BLaER1 treated with 17β-estradiol and CSF1 and Interleukin-3, amounts not matched to agents 10 nM and 100 nM (cell line): ENCODE measurements around the gene PIM2.

Source experiments
- H3K27ac ChIP-seq, 11 experiments: shearing (Covaris generic); formaldehyde crosslinking; 2 replicates each; pipeline ENCODE4 v1.8.1; 2022
- H3K27me3 ChIP-seq, 11 experiments: shearing (Covaris generic); formaldehyde crosslinking; 2 replicates each; pipeline ENCODE4 v1.8.1; 2022
- H3K36me3 ChIP-seq, 11 experiments: shearing (Covaris generic); formaldehyde crosslinking; 2 replicates each; pipeline ENCODE4 v1.8.1; 2022
- H3K4me1 ChIP-seq, 10 experiments: shearing (Covaris generic); formaldehyde crosslinking; 2 replicates each; pipeline ENCODE4 v1.8.1; 2022
- H3K4me2 ChIP-seq, 11 experiments: shearing (Covaris generic); formaldehyde crosslinking; 2 replicates each; pipeline ENCODE4 v1.8.1; 2022
- H3K4me3 ChIP-seq, 10 experiments: shearing (Covaris generic); formaldehyde crosslinking; 2 replicates each; pipeline ENCODE4 v1.8.1; 2022
- H3K9ac ChIP-seq, 11 experiments: shearing (Covaris generic); formaldehyde crosslinking; 2 replicates each; pipeline ENCODE4 v1.8.1; 2022
- H3K9me3 ChIP-seq, 11 experiments: shearing (Covaris generic); formaldehyde crosslinking; replicated peaks in 1 of 11; 2 replicates each; pipeline ENCODE4 v1.8.1; 2022
- H4K20me1 ChIP-seq, 11 experiments: shearing (Covaris generic); formaldehyde crosslinking; 2 replicates each; pipeline ENCODE4 v1.8.1; 2022
- Cebpa-rat ChIP-seq, 11 experiments: shearing (Covaris generic); IDR thresholded peaks; 2 replicates each; pipeline ENCODE4 v1.8.1; 2022

PIM2 gene

GRCh38 chrX:48902135-48902534 lies 16.7 kb downstream of the PIM2 start:
- TF ChIP-seq Cebpa-rat (IDR thresholded peaks at IDR 0.05), result no peak
- no peak overlapping the region for H3K4me2 ChIP-seq
- peaks cover 9 to 21% (median 14%) of the 10 kb centered on the region in 10 experiments; a peak in 19 of 20 replicates for H3K4me1 ChIP-seq
- H3K27ac ChIP-seq, result no peak overlapping the region
- H3K9ac ChIP-seq, result no peak overlapping the region
- peaks cover 0 to 13% (median 3%) of the 10 kb centered on the region in 11 experiments; a peak in 7 of 22 replicates for H3K9me3 ChIP-seq
- no peak overlapping the region for H3K4me3 ChIP-seq
- peaks cover 31 to 78% (median 51%) of the 10 kb centered on the region in 11 experiments for H3K36me3 ChIP-seq
- peaks cover 0 to 77% (median 46%) of the 10 kb centered on the region in 11 experiments; a peak in 15 of 22 replicates for H4K20me1 ChIP-seq
- peaks cover 0 to 49% (median 16%) of the 10 kb centered on the region in 11 experiments; a peak in 12 of 22 replicates for H3K27me3 ChIP-seq

- H3K4me3 ChIP-seq, result no peak overlapping the region
- H4K20me1 ChIP-seq, result peaks cover 0 to 76% (median 42%) of the 10 kb centered on the region in 11 experiments; a peak in 16 of 22 replicates
- peaks cover 31 to 71% (median 47%) of the 10 kb centered on the region in 11 experiments for H3K36me3 ChIP-seq
- no peak overlapping the region for H3K4me2 ChIP-seq
- peaks cover 0 to 46% (median 12%) of the 10 kb centered on the region in 11 experiments; a peak in 12 of 22 replicates for H3K27me3 ChIP-seq
- H3K9ac ChIP-seq, result no peak overlapping the region
- H3K9me3 ChIP-seq, result peaks cover 0 to 15% (median 3%) of the 10 kb centered on the region in 11 experiments; a peak in 7 of 22 replicates
- TF ChIP-seq Cebpa-rat (IDR thresholded peaks at IDR 0.05), result no peak
- H3K4me1 ChIP-seq, result peaks cover 16 to 23% (median 20%) of the 10 kb centered on the region in 10 experiments
- no peak overlapping the region for H3K27ac ChIP-seq
These were observed 17.8 kb downstream of the PIM2 start for GRCh38 chrX:48901069-48901468.

- Histone ChIP-seq H3K27ac (peak overlapping the region in 3 of 11 experiments; percentile 87 to 93 (median 89); a peak in 2 of 22 replicates), H3K9me3 (peaks cover 0 to 15% (median 3%) of the 10 kb centered on the region in 11 experiments; a peak in 7 of 22 replicates), H3K9ac (peak overlapping the region; percentile 10 to 94 (median 89); a peak in 14 of 22 replicates), H3K27me3 (peaks cover 0 to 38% (median 21%) of the 10 kb centered on the region in 11 experiments; a peak in 11 of 22 replicates), H4K20me1 (peaks cover 0 to 61% (median 38%) of the 10 kb centered on the region in 11 experiments; a peak in 16 of 22 replicates), H3K4me2 (peak overlapping the region; percentile 70 to 87 (median 81)), H3K4me3 (peak overlapping the region; percentile 67 to 84 (median 73); a peak in 17 of 20 replicates), H3K36me3 (peaks cover 27 to 59% (median 39%) of the 10 kb centered on the region in 11 experiments), H3K4me1 (peaks cover 18 to 26% (median 23%) of the 10 kb centered on the region in 10 experiments)
- no peak for TF ChIP-seq Cebpa-rat (IDR thresholded peaks at IDR 0.05)
These were observed 19.8 kb downstream of the PIM2 start for GRCh38 chrX:48899078-48899410.

GRCh38 chrX:48897625-48898306 lies 21.1 kb downstream of the PIM2 start, which contains the start of the genes PQBP1 and TIMM17B:
Gene PQBP1, plus strand, starts transcription at chrX:48897930. Its CDS starts 580 bp downstream, at chrX:48898510.
Gene TIMM17B, minus strand, starts transcription at chrX:48897768. Its CDS starts 19 bp downstream, at chrX:48897749.
- H3K27ac ChIP-seq, result peak within 1 kb of the TSS; percentile 84 to 94 (median 90)
- H3K27me3 ChIP-seq, result peaks cover 0 to 44% (median 23%) of the 10 kb centered on the region in 11 experiments; a peak in 13 of 22 replicates
- peaks cover 0 to 15% (median 3%) of the 10 kb centered on the region in 11 experiments; a peak in 7 of 22 replicates for H3K9me3 ChIP-seq
- peak within 1 kb of the TSS; percentile 87 to 94 (median 89) for H3K9ac ChIP-seq
- TF ChIP-seq Cebpa-rat (IDR thresholded peaks at IDR 0.05), result no peak
- peaks cover 0 to 58% (median 33%) of the 10 kb centered on the region in 11 experiments; a peak in 16 of 22 replicates for H4K20me1 ChIP-seq
- peak within 1 kb of the TSS; percentile 75 to 87 (median 81) for H3K4me2 ChIP-seq
- peaks cover 20 to 31% (median 24%) of the 10 kb centered on the region in 10 experiments for H3K4me1 ChIP-seq
- peaks cover 18 to 58% (median 37%) of the 10 kb centered on the region in 11 experiments; a peak in 21 of 22 replicates for H3K36me3 ChIP-seq
- peak within 1 kb of the TSS; percentile 67 to 84 (median 73) for H3K4me3 ChIP-seq

- H3K4me3 ChIP-seq, result peak overlapping the region; percentile 67 to 84 (median 73)
- peaks cover 23 to 37% (median 30%) of the 10 kb centered on the region in 10 experiments for H3K4me1 ChIP-seq
- peaks cover 0 to 38% (median 23%) of the 10 kb centered on the region in 11 experiments; a peak in 13 of 22 replicates for H3K27me3 ChIP-seq
- TF ChIP-seq Cebpa-rat (IDR thresholded peaks at IDR 0.05), result no peak
- H3K9ac ChIP-seq, result peak overlapping the region; percentile 87 to 94 (median 89)
- peaks cover 12 to 52% (median 31%) of the 10 kb centered on the region in 11 experiments; a peak in 21 of 22 replicates for H3K36me3 ChIP-seq
- H4K20me1 ChIP-seq, result peaks cover 0 to 52% (median 32%) of the 10 kb centered on the region in 11 experiments; a peak in 14 of 22 replicates
- peak overlapping the region; percentile 68 to 84 (median 77) for H3K4me2 ChIP-seq
- peak overlapping the region; percentile 84 to 94 (median 90) for H3K27ac ChIP-seq
- H3K9me3 ChIP-seq, result peaks cover 0 to 15% (median 3%) of the 10 kb centered on the region in 11 experiments; a peak in 7 of 22 replicates
These were observed 21.6 kb downstream of the PIM2 start for GRCh38 chrX:48897157-48897624.

GRCh38 chrX:48896611-48897011 lies 22.2 kb downstream of the PIM2 start:
- peaks cover 0 to 32% (median 18%) of the 10 kb centered on the region in 11 experiments; a peak in 13 of 22 replicates for H3K27me3 ChIP-seq
- peak overlapping the region; percentile 87 to 94 (median 89) for H3K9ac ChIP-seq
- peak overlapping the region; percentile 67 to 84 (median 73) for H3K4me3 ChIP-seq
- peaks cover 0 to 46% (median 28%) of the 10 kb centered on the region in 11 experiments; a peak in 13 of 22 replicates for H4K20me1 ChIP-seq
- H3K9me3 ChIP-seq, result peaks cover 0 to 20% (median 3%) of the 10 kb centered on the region in 11 experiments; a peak in 7 of 22 replicates
- H3K4me2 ChIP-seq, result peak overlapping the region; percentile 68 to 84 (median 77)
- H3K36me3 ChIP-seq, result peaks cover 7 to 46% (median 26%) of the 10 kb centered on the region in 11 experiments; a peak in 19 of 22 replicates
- peaks cover 27 to 39% (median 33%) of the 10 kb centered on the region in 10 experiments for H3K4me1 ChIP-seq
- no peak for TF ChIP-seq Cebpa-rat (IDR thresholded peaks at IDR 0.05)
- peak overlapping the region; percentile 84 to 94 (median 90) for H3K27ac ChIP-seq

GRCh38 chrX:48894891-48895290 lies 23.9 kb downstream of the PIM2 start:
- Histone ChIP-seq H3K9ac (no peak overlapping the region), H4K20me1 (peaks cover 0 to 39% (median 19%) of the 10 kb centered on the region in 11 experiments; a peak in 11 of 22 replicates), H3K4me2 (no peak overlapping the region), H3K9me3 (peaks cover 0 to 21% (median 3%) of the 10 kb centered on the region in 11 experiments; a peak in 7 of 22 replicates), H3K36me3 (peaks cover 0 to 30% (median 13%) of the 10 kb centered on the region in 11 experiments; a peak in 11 of 22 replicates), H3K27me3 (peaks cover 0 to 29% (median 11%) of the 10 kb centered on the region in 11 experiments; a peak in 12 of 22 replicates), H3K4me3 (no peak overlapping the region), H3K27ac (no peak overlapping the region), H3K4me1 (peaks cover 28 to 41% (median 33%) of the 10 kb centered on the region in 10 experiments)
- no peak for TF ChIP-seq Cebpa-rat (IDR thresholded peaks at IDR 0.05)
